Retinal pigment epithelial cell (primary cell): Measurements from ENCODE around the gene AATK.

ENCODE experiments used
- DNase-seq: peaks from one replicate; pipeline ENCODE4 v3.0.0-alpha.2; 2010; ENCODE audit warnings: low read depth
- H3K4me3 ChIP-seq: 2 replicates; pipeline ENCODE4 v1.5.1; 2011; ENCODE audit warnings: mild to moderate bottlenecking, low read length, control low read depth, moderate library complexity
- CTCF ChIP-seq: conservative IDR thresholded peaks from 2 replicates; pipeline ENCODE4 v1.5.1; 2011; ENCODE audit warnings: low read depth, low read length, control low read depth, inconsistent platforms

The AATK gene

GRCh38 chr17:81181811-81182185, 15.8 kb upstream of the AATK start:
- no peak for DNase-seq
- H3K4me3 ChIP-seq: no peak overlapping the region
- TF ChIP-seq CTCF: no peak

- DNase-seq: no peak
- TF ChIP-seq CTCF: no peak
- no peak overlapping the region for H3K4me3 ChIP-seq
These were observed 15.1 kb upstream of the AATK start for GRCh38 chr17:81180836-81181810.

- no peak for DNase-seq
- H3K4me3 ChIP-seq: no peak overlapping the region
- no peak for TF ChIP-seq CTCF
These were observed 13.8 kb upstream of the AATK start for GRCh38 chr17:81179861-81180260.

- no peak for DNase-seq
- H3K4me3 ChIP-seq: no peak overlapping the region
These were observed 13.2 kb upstream of the AATK start for GRCh38 chr17:81179220-81179619.

GRCh38 chr17:81178136-81179091, 12.4 kb upstream of the AATK start:
- H3K4me3 ChIP-seq: no peak overlapping the region
- no peak for DNase-seq
- TF ChIP-seq CTCF: no peak

More at GRCh38 chr17:81179220-81179619, 13.2 kb upstream of the AATK start:
- no peak for TF ChIP-seq CTCF

GRCh38 chr17:81176666-81177065, 10.6 kb upstream of the AATK start:
- H3K4me3 ChIP-seq: no peak overlapping the region
- DNase-seq: no peak
- no peak for TF ChIP-seq CTCF
